NAMALWA (cell line): Measurements from ENCODE around the gene SEH1L.
"Not testable (repeated sequence)": the region's sequence is repeated elsewhere in the genome, so short reads cannot be mapped to it uniquely, and the experiment has no call there.

Experiments
- DNase-seq: peaks from one replicate; pipeline ENCODE4 v3.0.0-alpha.2; 2015; ENCODE audit warnings: low spot score

SEH1L gene

GRCh38 chr18:12947285-12948049, at the start of gene SEH1L:
SEH1L (plus strand) TSS chr18:12948011; CDS start chr18:12948122, 111 bp downstream.
- peak; percentile 94 for DNase-seq

- DNase-seq = not testable (repeated sequence)
Measured at GRCh38 chr18:12901208-12901607, 46.6 kb upstream of the SEH1L start.

GRCh38 chr18:12904012-12904516, 43.7 kb upstream of the SEH1L start:
- DNase-seq = no peak

- no peak for DNase-seq
Measured at GRCh38 chr18:12906119-12906518, 41.7 kb upstream of the SEH1L start.

GRCh38 chr18:12906773-12907172, 41.0 kb upstream of the SEH1L start:
- no peak for DNase-seq

- no peak for DNase-seq
Measured at GRCh38 chr18:12907258-12907925, 40.4 kb upstream of the SEH1L start.

- no peak for DNase-seq
Measured at GRCh38 chr18:12908706-12909105, 39.1 kb upstream of the SEH1L start.

- no peak for DNase-seq
Measured at GRCh38 chr18:12911025-12911928, 36.5 kb upstream of the SEH1L start.

GRCh38 chr18:12911929-12912703, 35.7 kb upstream of the SEH1L start:
- no peak for DNase-seq

GRCh38 chr18:12921178-12921577, 26.6 kb upstream of the SEH1L start:
- DNase-seq = no peak

GRCh38 chr18:12922266-12922665, 25.5 kb upstream of the SEH1L start:
- DNase-seq = no peak

- DNase-seq = no peak
Measured at GRCh38 chr18:12924616-12925015, 23.2 kb upstream of the SEH1L start.

GRCh38 chr18:12928206-12928605, 19.6 kb upstream of the SEH1L start:
- DNase-seq = no peak

- DNase-seq = no peak
Measured at GRCh38 chr18:12928641-12929040, 19.2 kb upstream of the SEH1L start.

GRCh38 chr18:12929477-12930083, 18.2 kb upstream of the SEH1L start:
- DNase-seq = no peak

GRCh38 chr18:12930376-12930775, 17.4 kb upstream of the SEH1L start:
- no peak for DNase-seq

GRCh38 chr18:12930908-12931307, 16.9 kb upstream of the SEH1L start:
- DNase-seq = no peak

- DNase-seq = no peak
Measured at GRCh38 chr18:12933327-12933726, 14.5 kb upstream of the SEH1L start.

GRCh38 chr18:12934454-12935071, 13.2 kb upstream of the SEH1L start:
- DNase-seq = peak; percentile 84

GRCh38 chr18:12939162-12939561, 8.6 kb upstream of the SEH1L start:
- DNase-seq = peak; percentile 15

- no peak for DNase-seq
Measured at GRCh38 chr18:12943215-12943614, 4.6 kb upstream of the SEH1L start.
